Stimulated activated CD4-positive, alpha-beta T cell treated with anti-CD3 and anti-CD28 coated beads, Interleukin-4, amount 100 ng/mL, for 1 hour (primary cell): ENCODE results near the gene GOLGA6L7.
"Not testable (repeated sequence)": the region's sequence is repeated elsewhere in the genome, so short reads cannot be mapped to it uniquely, and the experiment has no call there.

ENCODE experiments used
- DNase-seq: peaks from one replicate; pipeline ENCODE4 v3.0.0-alpha.2; 2020

The GOLGA6L7 gene

GRCh38 chr15:28848521-28848920 lies at the start of gene GOLGA6L7:
TSS of gene GOLGA6L7 (minus strand) at chr15:28848644. CDS start at chr15:28848549, 95 bp downstream.
- DNase-seq: not testable (repeated sequence)

- DNase-seq: no peak
These were observed 49.6 kb upstream of the GOLGA6L7 start for GRCh38 chr15:28897861-28898585.

- no peak for DNase-seq
These were observed 48.5 kb upstream of the GOLGA6L7 start for GRCh38 chr15:28896951-28897350.

- no peak for DNase-seq
These were observed 47.1 kb upstream of the GOLGA6L7 start for GRCh38 chr15:28895566-28895965.

- DNase-seq: no peak
These were observed 46.7 kb upstream of the GOLGA6L7 start for GRCh38 chr15:28895146-28895545.

GRCh38 chr15:28894631-28895030 lies 46.2 kb upstream of the GOLGA6L7 start:
- DNase-seq: no peak

- DNase-seq: no peak
These were observed 44.6 kb upstream of the GOLGA6L7 start for GRCh38 chr15:28892789-28893610.

GRCh38 chr15:28891588-28891987 lies 43.1 kb upstream of the GOLGA6L7 start:
- DNase-seq: no peak

GRCh38 chr15:28890711-28891495 lies 42.5 kb upstream of the GOLGA6L7 start:
- DNase-seq: no peak

GRCh38 chr15:28890291-28890690 lies 41.8 kb upstream of the GOLGA6L7 start:
- DNase-seq: not testable (repeated sequence)

GRCh38 chr15:28889871-28890270 lies 41.4 kb upstream of the GOLGA6L7 start:
- DNase-seq: not testable (repeated sequence)

GRCh38 chr15:28889346-28889745 lies 40.9 kb upstream of the GOLGA6L7 start:
- no peak for DNase-seq

- DNase-seq: no peak
These were observed 40.5 kb upstream of the GOLGA6L7 start for GRCh38 chr15:28888900-28889299.

GRCh38 chr15:28888302-28888894 lies 40.0 kb upstream of the GOLGA6L7 start:
- DNase-seq: no peak

GRCh38 chr15:28887339-28888174 lies 39.1 kb upstream of the GOLGA6L7 start:
- DNase-seq: no peak

- no peak for DNase-seq
These were observed 38.2 kb upstream of the GOLGA6L7 start for GRCh38 chr15:28886431-28887338.

- peak; percentile 57 for DNase-seq
These were observed 37.4 kb upstream of the GOLGA6L7 start, which contains the start of gene APBA2 for GRCh38 chr15:28885630-28886430. TSS of gene APBA2 (plus strand) at chr15:28885974. CDS start at chr15:29053885, 167,911 bp downstream.

- DNase-seq: no peak
These were observed 36.7 kb upstream of the GOLGA6L7 start for GRCh38 chr15:28885128-28885629.

- DNase-seq: no peak
These were observed 35.9 kb upstream of the GOLGA6L7 start for GRCh38 chr15:28884151-28884940.
